ENCODE measurements around the gene FAM193A.

Gene FAM193A, protein sequence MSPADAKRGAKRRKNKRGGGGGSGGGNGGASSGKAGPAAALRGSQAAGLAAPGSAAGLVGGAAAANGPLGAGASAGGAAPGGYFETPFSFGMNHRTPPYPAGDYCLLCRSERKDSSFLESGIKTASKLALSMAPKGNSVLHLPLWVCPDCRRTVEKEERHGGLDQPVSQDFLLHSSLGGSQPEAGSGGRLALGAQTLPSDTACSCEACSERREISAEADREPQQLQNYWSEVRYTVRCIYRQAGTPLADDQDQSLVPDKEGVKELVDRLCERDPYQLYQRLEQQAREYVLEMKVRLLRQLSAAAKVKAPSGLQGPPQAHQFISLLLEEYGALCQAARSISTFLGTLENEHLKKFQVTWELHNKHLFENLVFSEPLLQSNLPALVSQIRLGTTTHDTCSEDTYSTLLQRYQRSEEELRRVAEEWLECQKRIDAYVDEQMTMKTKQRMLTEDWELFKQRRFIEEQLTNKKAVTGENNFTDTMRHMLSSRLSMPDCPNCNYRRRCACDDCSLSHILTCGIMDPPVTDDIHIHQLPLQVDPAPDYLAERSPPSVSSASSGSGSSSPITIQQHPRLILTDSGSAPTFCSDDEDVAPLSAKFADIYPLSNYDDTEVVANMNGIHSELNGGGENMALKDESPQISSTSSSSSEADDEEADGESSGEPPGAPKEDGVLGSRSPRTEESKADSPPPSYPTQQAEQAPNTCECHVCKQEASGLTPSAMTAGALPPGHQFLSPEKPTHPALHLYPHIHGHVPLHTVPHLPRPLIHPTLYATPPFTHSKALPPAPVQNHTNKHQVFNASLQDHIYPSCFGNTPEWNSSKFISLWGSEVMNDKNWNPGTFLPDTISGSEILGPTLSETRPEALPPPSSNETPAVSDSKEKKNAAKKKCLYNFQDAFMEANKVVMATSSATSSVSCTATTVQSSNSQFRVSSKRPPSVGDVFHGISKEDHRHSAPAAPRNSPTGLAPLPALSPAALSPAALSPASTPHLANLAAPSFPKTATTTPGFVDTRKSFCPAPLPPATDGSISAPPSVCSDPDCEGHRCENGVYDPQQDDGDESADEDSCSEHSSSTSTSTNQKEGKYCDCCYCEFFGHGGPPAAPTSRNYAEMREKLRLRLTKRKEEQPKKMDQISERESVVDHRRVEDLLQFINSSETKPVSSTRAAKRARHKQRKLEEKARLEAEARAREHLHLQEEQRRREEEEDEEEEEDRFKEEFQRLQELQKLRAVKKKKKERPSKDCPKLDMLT (N-terminal part only)

DNA sequence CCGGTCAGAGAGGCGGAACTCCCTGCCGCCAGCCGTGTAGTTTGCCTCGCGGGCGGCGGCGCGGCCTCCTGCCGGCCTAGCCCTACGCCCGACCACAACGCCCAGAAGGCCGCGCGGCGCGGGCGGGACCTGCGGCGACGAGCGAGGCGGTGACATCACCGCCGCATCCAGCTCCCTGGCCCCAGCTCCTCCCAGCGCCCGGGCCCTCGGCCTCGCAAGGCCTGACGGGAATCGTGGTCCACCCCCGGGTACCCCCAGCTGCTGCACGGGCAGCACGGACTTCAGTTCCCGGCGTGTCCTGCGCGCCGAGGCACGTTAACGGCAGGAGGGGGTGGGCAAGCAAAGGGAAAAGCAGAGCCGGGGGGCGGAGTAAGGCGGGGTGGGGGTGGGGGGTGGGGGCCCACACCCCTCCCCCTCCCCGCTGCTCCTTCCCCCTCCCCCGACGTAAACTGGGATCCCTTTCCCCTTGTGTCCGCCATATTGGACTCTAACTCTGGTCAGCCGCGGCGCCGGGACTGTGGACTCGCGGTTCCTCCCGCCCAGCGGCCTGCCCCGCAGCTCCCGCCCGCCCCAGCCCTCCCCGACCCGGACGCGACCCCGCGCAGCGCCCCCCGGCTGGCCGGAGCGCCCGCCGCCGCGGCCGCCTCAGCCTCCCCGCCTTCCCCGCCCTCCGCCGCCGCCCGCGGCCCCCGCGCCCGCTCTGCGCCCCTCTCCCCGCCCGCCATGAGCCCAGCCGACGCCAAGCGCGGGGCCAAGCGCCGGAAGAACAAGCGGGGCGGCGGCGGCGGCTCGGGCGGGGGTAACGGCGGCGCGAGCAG lies at the start of gene FAM193A:
Gene FAM193A (plus strand): TSS at position 455 of the 818 bp plus-strand sequence. CDS start 269 bp downstream, at position 724.
- peak; percentile 99 for DNase-seq (ENCODE audit: low read depth)
- peak within 1 kb of the TSS; percentile 87 for H3K4me3 ChIP-seq (ENCODE audit: low read depth, low read length)

DNA sequence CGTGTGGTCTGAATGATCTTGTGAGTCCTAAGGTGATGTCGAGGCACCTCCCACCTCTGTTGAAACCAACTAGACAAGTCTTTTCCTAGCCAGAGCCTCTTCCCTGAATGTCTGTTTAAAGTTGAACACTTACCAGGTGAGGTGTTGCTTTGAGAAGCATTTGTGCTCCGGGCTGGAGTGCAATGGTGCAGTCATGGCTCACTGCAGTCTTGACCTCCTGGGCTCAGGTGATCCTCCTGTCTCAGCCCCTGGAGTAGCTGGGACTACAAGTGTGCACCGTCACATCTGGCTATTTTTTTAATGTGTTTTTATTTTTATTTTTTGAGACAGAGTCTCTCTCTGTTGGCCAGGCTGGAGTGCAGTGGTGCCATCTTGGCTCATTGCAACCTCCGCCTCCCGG lies 49.5 kb upstream of the FAM193A start:
- DNase-seq (ENCODE audit: low read depth): no peak
- H3K4me3 ChIP-seq (ENCODE audit: low read depth, low read length): no peak overlapping the region

DNA sequence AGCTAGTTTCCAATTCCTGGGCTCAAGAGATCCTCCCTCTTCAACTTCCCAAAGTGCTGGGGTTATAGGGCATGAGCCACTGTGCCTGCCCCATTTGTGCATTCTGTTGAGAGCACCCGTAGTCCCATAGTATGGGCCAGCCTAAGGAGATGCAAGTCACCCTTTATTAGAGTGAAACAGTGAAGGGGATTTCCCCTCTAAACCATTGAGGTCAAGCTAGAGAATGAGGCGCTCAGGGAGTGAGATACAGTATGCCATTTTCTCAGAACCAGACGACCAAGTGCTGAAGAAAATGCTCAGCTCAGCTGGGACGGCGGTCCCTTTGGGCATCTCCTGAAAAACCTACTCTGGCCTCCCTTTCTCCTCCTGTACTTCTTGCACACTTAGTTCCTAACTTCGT lies 48.8 kb upstream of the FAM193A start:
- DNase-seq (ENCODE audit: low read depth): no peak

DNA sequence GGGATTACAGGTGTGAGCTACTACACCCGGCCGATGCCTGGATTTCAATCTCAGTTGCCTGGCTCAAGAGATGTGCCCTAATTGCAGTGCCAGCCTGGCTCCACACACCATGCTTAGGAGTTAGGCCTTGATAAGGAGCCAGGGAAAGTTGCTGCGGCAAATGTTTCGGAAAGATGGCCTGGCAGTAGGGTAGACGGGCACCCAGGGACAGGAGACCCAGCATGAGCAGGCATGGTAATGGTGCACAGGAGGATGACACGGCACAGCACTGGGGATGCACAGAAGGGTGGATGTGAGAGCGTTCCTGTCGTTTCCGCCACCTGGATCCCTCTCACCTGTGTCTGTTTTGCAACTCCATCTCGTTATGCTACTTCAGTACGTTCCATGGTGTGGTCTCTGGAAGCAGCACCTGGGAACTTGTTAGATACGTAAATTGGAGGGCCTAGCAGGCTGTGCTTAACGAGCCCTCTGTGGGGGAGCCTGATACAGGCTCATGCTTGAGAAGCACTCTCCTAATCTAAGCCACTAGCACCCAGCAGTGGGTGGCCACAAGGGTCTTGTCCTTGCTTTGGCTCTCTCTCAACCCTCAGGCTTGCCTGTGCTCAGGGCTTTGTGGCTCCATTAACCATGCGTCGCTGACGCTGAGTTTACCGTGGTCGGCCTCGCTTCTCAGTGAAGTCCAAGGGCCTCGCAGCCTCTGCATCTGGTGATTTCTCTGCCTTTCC lies 47.2 kb upstream of the FAM193A start:
- H3K4me3 ChIP-seq (ENCODE audit: low read depth, low read length): no peak overlapping the region
- DNase-seq (ENCODE audit: low read depth): no peak

More for the DNA sequence above, 48.8 kb upstream of the FAM193A start:
- H3K4me3 ChIP-seq (ENCODE audit: low read depth, low read length): no peak overlapping the region

DNA sequence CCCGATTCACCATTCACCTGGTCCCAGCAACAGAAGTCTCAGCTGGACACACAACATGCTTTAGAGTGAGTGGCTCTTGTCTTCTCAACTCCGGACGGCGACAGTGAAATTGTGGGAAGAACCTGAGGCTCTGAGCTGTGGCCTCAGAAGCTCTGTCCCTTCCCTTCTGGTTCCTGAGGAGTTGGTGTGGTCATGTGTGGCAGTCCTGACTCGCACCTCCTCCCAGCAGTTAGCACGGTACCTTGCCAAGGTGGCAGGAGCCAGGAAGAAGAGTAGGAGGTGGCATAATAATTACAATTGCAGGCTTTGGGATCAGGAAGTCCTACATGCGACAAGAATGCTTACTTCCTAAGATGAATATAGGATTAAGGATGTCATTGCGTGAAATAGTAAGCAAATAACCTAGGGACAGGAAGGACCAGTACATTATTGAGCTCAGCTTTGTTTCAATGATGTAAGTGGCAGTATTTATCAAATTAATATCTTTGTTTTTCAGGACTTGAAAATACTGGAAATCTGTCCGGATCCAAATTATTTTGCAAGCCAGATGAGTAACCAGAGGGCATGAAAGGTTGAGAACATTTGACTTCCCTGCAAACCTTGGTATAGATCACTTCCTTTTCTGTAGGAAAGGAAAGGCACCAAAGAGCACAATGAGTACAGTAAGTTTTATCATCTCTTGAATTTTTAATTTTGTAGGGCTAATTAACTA lies 46.5 kb upstream of the FAM193A start:
- DNase-seq (ENCODE audit: low read depth): no peak
- H3K4me3 ChIP-seq (ENCODE audit: low read depth, low read length): no peak overlapping the region

DNA sequence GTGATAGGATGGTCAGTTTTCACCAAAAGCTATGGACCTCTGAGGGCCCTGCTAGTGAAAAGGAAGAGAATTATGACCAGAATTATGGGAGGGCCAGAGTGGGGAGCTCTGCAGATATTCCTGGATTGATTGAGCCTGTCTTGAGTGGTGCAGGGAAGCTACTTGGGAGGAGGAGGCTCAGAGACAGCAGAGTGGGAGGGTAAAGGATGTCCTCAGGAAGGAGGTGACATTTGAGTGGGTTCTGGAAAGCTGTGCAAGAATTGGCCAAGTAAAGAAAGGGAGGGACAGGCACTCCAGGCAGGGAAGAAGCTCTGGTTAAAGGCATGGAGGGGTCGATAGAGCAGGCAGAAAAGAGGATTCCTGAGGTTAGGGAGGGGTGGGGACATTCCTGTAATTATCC lies 43.5 kb upstream of the FAM193A start:
- no peak for DNase-seq (ENCODE audit: low read depth)
- no peak overlapping the region for H3K4me3 ChIP-seq (ENCODE audit: low read depth, low read length)

DNA sequence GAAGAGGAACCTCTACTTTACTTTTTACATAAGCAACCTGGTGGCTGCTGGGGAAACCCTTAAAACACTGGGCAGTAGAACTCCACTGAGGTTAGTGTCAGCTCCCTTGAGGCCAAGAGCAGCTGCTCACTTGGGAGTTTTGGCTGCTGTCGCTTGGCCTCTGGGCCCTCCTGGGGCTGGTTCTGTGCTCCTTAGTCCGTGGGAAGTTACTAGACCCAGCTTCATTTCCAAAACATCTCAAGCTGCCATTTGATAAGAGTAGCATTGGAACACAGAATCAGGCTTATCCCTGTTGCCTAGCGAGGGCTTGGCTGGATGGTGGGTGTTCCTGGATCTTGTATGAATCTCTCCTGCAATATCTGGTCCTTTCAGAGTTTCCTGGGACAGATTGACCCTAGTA lies 41.5 kb upstream of the FAM193A start:
- no peak for DNase-seq (ENCODE audit: low read depth)
- H3K4me3 ChIP-seq (ENCODE audit: low read depth, low read length): no peak overlapping the region

DNA sequence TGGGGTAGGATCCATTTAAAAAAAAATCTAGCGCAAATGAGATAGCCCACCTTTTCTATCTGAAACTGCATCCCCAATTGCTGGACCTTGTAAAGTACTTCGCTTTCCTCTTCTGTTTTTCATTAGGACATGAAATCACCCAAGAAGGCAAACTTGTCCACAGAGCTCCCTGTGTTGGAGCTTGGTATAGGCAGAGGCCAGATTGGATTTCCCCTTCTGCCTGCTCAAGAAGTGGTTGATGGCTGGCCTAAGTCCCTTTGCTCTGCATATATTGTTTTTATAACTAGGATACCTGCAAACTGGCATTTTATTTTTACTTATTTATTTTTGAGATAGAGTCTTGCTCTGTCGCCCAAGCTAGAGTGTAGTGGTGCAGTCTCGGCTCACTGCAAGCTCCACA lies 39.1 kb upstream of the FAM193A start:
- DNase-seq (ENCODE audit: low read depth): no peak
- no peak overlapping the region for H3K4me3 ChIP-seq (ENCODE audit: low read depth, low read length)

DNA sequence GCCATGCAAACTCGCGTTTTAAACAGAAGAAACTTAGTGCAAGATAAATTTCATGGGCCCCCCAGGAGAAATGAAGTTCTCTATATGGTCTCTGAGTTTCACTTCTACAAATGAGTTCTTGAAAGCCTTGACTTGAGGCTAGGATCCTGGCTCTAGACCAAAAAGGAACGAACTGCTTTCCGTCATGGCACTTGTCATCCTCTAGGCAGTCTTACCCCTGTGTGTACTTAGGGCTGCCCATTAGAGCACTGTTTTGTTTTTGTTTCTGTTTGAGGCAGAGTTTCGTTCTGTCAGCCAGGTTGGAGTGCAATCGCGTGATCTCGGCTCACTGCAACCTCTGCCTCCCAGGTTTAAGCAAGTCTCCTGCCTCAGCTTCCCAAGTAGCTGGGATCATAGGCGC lies 38.5 kb upstream of the FAM193A start:
- no peak for DNase-seq (ENCODE audit: low read depth)
- no peak overlapping the region for H3K4me3 ChIP-seq (ENCODE audit: low read depth, low read length)

DNA sequence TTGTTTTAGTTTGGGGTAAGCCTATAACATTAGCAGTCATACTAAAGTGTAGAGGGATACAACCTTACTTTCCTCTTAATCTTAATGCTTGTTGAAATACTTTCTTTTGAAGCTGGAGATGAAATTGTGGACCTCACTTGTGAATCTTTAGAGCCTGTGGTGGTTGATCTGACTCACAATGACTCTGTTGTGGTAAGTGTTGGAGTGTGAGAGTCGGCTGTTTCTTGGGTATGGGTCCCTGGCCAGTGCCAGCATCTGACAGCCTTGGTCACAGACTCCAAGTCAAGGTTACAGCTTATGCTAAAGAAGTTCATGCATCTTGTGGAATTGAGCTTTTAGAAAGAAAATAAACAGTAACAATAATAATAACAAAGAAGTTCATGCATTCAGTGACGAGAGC lies 35.9 kb upstream of the FAM193A start:
- H3K4me3 ChIP-seq (ENCODE audit: low read depth, low read length): no peak overlapping the region
- DNase-seq (ENCODE audit: low read depth): no peak

DNA sequence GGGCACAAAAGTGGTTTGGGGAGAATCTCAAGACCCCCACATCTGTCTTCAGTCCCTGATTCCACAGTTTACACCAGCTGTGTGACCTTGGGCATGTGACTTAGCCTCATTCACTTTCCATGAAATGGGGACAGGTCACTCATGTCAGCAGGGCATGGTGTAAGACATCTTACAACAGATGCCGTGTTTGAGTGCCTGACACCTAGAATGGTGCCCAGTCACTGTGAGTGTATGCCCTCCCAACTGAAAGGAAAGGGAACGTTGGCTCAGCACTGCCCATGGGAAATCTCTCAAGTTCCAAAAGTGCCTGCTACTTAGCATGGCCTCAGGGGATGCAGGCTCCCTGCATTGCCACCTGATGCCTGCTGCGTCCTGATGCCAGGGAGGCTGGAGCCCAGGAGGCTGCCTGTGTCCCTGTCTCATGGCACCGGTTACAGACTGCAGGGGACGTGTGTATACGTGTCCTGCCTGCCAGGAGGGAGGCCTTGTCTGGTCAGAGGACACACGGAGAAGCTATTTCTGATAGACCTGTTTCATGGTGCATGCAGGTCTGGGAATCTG lies 35.3 kb upstream of the FAM193A start:
- DNase-seq (ENCODE audit: low read depth): no peak
- H3K4me3 ChIP-seq (ENCODE audit: low read depth, low read length): no peak overlapping the region

DNA sequence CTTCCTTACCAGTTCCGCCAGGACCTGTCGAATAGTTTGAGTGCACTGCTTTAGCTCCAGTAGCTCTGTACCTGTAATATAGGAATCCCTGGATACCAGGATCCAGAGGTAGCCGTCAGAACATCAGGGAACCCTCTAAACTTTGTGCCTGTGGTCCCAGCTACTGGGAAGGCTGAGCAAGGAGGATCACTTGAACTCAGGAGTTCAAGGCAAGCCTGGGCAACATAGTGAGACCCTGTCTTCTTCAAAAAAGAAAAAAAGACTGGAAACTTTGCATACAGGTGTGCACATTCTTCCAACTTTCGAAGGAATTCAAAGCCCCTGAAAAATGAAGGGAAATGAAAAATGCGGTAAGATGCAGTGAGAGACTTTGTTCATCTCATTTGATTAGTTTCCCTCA lies 32.6 kb upstream of the FAM193A start:
- H3K4me3 ChIP-seq (ENCODE audit: low read depth, low read length): no peak overlapping the region
- DNase-seq (ENCODE audit: low read depth): no peak

DNA sequence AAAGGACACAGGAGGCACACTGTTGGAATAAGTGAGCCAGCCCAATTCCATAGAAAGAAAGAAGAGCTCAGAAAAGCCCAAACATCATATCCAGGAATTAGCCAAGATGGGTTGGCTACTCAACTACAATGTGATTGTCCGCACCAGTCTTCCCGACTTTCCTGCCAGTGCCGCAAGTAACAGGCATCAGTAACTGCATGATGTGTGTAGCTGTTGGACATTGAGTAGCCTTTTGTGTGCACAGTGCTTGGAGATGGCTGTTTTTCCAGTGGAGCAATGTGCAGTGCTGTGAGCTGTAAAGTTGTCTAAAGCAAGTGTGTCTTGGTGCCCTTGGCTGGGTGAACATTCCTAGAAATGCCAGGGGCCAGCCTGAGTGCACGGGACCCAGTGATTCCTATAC lies 29.2 kb upstream of the FAM193A start:
- DNase-seq (ENCODE audit: low read depth): no peak
- H3K4me3 ChIP-seq (ENCODE audit: low read depth, low read length): no peak overlapping the region

DNA sequence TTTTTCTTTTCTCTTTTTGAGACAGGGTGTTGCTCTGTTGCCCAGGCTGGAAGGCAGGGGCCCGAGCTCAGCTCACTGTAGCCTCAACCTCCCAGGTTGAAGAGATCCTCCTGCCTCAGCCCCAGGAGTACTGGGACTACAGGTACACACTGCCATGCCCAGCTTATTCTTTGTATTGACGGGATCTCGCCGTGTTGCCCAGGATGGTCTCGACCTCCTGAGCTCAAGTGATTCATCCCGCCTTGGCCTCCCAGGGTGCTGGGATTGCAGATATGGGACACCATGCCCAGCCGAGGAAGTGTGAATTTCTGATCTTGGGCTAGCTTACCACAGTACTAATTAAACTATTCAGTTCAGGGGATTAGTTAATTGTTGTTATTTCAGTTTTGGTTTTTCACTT lies 28.6 kb upstream of the FAM193A start:
- DNase-seq (ENCODE audit: low read depth): no peak
- H3K4me3 ChIP-seq (ENCODE audit: low read depth, low read length): no peak overlapping the region

DNA sequence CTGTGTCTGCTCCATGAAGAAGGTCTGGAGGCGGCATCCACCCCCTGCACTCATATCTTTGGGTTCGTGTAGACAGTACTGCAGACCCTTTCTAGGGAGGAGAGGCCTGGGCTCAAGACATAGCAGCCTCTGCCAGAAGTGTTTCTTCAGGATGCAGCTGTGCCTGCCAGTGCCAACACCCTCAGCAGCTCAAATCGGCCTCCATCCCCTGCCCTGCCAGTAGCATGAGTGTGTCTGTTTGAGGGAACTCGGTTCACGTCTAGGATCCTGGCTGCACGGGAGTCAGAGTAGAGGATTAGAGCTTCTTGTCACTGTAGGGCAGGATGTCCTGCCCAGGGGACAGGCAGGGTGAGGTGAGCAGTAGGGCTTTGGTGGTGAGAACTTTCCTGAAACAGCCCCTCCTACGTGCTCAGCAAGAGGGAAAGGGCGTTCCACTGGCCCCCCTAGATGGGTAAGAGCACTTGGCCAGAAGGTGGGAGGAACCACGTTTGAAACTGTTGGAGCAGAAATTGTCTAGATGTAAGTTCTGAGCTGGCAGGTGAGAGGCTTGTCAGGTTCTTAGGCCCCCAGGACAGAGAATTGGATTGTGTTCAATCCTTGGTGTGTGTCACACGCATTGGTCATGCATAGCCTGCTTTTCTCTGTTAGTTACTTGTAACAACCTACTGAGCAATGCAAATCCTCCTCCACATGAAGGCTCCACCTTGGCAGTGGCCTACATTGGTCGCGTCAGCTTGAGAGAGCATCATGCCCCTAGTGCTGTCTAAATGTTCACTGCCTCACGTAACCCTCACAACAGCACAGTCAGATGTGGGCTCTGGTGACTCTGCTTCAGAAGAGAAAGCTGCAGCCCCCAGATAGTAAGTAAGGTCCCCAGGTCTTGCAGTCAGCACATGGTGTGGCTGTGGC lies 25.8 kb upstream of the FAM193A start:
- DNase-seq (ENCODE audit: low read depth): no peak
- no peak overlapping the region for H3K4me3 ChIP-seq (ENCODE audit: low read depth, low read length)

DNA sequence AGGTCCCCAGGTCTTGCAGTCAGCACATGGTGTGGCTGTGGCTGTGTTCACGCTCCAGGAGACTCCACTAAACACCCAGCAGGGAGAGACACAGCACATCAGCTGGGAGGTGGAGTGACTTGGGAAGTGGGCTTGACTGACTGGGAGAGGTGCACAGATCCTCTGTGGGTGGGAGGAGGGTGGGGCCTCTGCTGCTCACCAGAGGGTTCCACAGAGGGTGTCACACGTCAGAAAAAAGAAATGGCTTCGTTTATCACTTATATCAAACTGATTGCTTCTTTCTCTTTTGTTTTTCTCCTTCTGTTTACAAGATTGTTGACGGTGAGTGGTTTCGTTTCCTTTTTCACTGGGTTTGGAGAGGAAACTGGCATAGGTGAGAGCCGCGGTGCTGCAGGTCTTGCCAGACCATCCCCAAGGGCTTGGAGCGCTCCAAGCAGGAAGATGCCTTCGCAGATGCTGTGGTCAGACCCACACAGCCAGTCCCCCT lies 24.8 kb upstream of the FAM193A start:
- H3K4me3 ChIP-seq (ENCODE audit: low read depth, low read length): no peak overlapping the region
- no peak for DNase-seq (ENCODE audit: low read depth)
